WTC11 (cell line): Measurements from ENCODE around the gene WDR36. TPM values are rescaled to one million over a fixed set of nuclear protein-coding genes. Genes with fewer than 3 reads are reported as not detected.

Experiments
- ATAC-seq: fragments of 200-7000 bp; cut with Tn5 transposase; 2 replicates; pipeline ENCODE4 v1.10.0; 2021; ENCODE audit warnings: mild to moderate bottlenecking, moderate library complexity
- CTCF ChIA-PET: fragments of 300-600 bp; sonication (Branson Sonifier 250); formaldehyde crosslinking; loops from one replicate; lab custom pipeline; 2021; ENCODE audit warnings: antibody characterized with exemption; lab: Charles Lee
- POLR2A ChIA-PET: fragments of 350-600 bp; sonication (Branson Sonifier 250); formaldehyde crosslinking; loops from one replicate; lab custom pipeline; 2021; ENCODE audit warnings: antibody characterized with exemption; lab: Charles Lee
- DNase-seq: peaks from one replicate; pipeline ENCODE4 v3.0.0; 2021; ENCODE audit warnings: low spot score
- H3K27ac Mint-ChIP-seq: 2 replicates; pipeline ENCODE4 v1.8.0; 2021; ENCODE audit warnings: mixed read lengths
- H3K27me3 Mint-ChIP-seq: 2 replicates; pipeline ENCODE4 v1.8.0; 2021; ENCODE audit warnings: low read depth, mild to moderate bottlenecking, moderate library complexity, mixed read lengths
- H3K36me3 Mint-ChIP-seq: 2 replicates; pipeline ENCODE4 v1.8.0; 2021; ENCODE audit warnings: mixed read lengths
- H3K4me1 Mint-ChIP-seq: 2 replicates; pipeline ENCODE4 v1.8.0; 2022; ENCODE audit warnings: mixed read lengths
- H3K4me3 Mint-ChIP-seq: 2 replicates; pipeline ENCODE4 v1.8.0; 2021; ENCODE audit warnings: mild to moderate bottlenecking, moderate library complexity, mixed read lengths
- H3K9me3 Mint-ChIP-seq: 2 replicates; pipeline ENCODE4 v1.8.0; 2021; ENCODE audit warnings: mixed read lengths
- EMX1 ChIP-seq: fragments of 250-450 bp; sonication (Bioruptor Pico); IDR thresholded peaks from 2 replicates; pipeline ENCODE4 v1.8.0; 2021; ENCODE audit warnings: mild to moderate bottlenecking
- GABPB1 ChIP-seq: sonication (generic); formaldehyde crosslinking; IDR thresholded peaks from 2 replicates; pipeline ENCODE4 v1.8.1; 2023; ENCODE audit warnings: mild to moderate bottlenecking, missing genetic modification reagents
- JAZF1 ChIP-seq: fragments of 250-450 bp; sonication (Bioruptor Pico); IDR thresholded peaks from 2 replicates; pipeline ENCODE4 v1.9.0; 2021; ENCODE audit warnings: moderate library complexity, mild to moderate bottlenecking, inconsistent platforms
- NFYB ChIP-seq: sonication (generic); formaldehyde crosslinking; conservative IDR thresholded peaks from 2 replicates; pipeline ENCODE4 v1.8.0; 2022; ENCODE audit warnings: low read depth, missing genetic modification reagents
- NR1H2 ChIP-seq: sonication (generic); formaldehyde crosslinking; IDR thresholded peaks from 2 replicates; pipeline ENCODE4 v1.9.0; 2021; ENCODE audit warnings: mild to moderate bottlenecking, moderate library complexity, missing genetic modification reagents
- NR2C2 ChIP-seq: sonication (generic); formaldehyde crosslinking; IDR thresholded peaks from 2 replicates; pipeline ENCODE4 v1.8.0; 2022; ENCODE audit warnings: mild to moderate bottlenecking, missing genetic modification reagents
- RELA ChIP-seq: sonication (generic); formaldehyde crosslinking; IDR thresholded peaks from 2 replicates; pipeline ENCODE4 v1.8.1; 2022; ENCODE audit warnings: missing genetic modification reagents, mild to moderate bottlenecking, borderline replicate concordance
- ZNF121 ChIP-seq: sonication (generic); formaldehyde crosslinking; IDR thresholded peaks from 2 replicates; pipeline ENCODE4 v1.8.0; 2023; ENCODE audit warnings: missing genetic modification reagents
- ZNF263 ChIP-seq: sonication (generic); formaldehyde crosslinking; IDR thresholded peaks from 2 replicates; pipeline ENCODE4 v1.8.1; 2022; ENCODE audit warnings: low read depth, mild to moderate bottlenecking, moderate library complexity, missing genetic modification reagents
- ZNF317 ChIP-seq: sonication (generic); formaldehyde crosslinking; IDR thresholded peaks from 2 replicates; pipeline ENCODE4 v1.8.1; 2023; ENCODE audit warnings: low read depth, mild to moderate bottlenecking, moderate library complexity, missing genetic modification reagents, borderline replicate concordance
- ZNF396 ChIP-seq: fragments of 250-450 bp; sonication (Bioruptor Pico); IDR thresholded peaks from 2 replicates; pipeline ENCODE4 v1.8.0; 2021; ENCODE audit warnings: mild to moderate bottlenecking, moderate library complexity, borderline replicate concordance
- total RNA-seq: library from RNA; stranded (reverse); gene quantifications from 3 replicates; pipeline ENCODE4 v1.2.3, GENCODE V29; 2021
- TF ChIP-seq, protein P1 (sequence below): fragments of 250-450 bp; sonication (Bioruptor Pico); IDR thresholded peaks from 2 replicates; pipeline ENCODE4 v1.8.0; 2021; ENCODE audit warnings: mild to moderate bottlenecking
- TF ChIP-seq, protein P2 (sequence below): sonication (generic); formaldehyde crosslinking; IDR thresholded peaks from 2 replicates; pipeline ENCODE4 v1.8.1; 2023; ENCODE audit warnings: mild to moderate bottlenecking, missing genetic modification reagents, moderate library complexity
- TF ChIP-seq, protein P3 (sequence below): sonication (generic); formaldehyde crosslinking; IDR thresholded peaks from 2 replicates; pipeline ENCODE4 v1.8.0; 2023; ENCODE audit warnings: mild to moderate bottlenecking, missing genetic modification reagents
- TF ChIP-seq, protein P4 (sequence below): sonication (generic); formaldehyde crosslinking; IDR thresholded peaks from 2 replicates; pipeline ENCODE4 v1.8.1; 2023; ENCODE audit warnings: mild to moderate bottlenecking, moderate library complexity, missing genetic modification reagents
- TF ChIP-seq, protein P5 (sequence below): sonication (generic); formaldehyde crosslinking; IDR thresholded peaks from 2 replicates; pipeline ENCODE4 v1.8.1; 2023; ENCODE audit warnings: mild to moderate bottlenecking, missing genetic modification reagents
- TF ChIP-seq, protein P6 (sequence below): sonication (generic); formaldehyde crosslinking; IDR thresholded peaks from 2 replicates; pipeline ENCODE4 v1.8.0; 2022; ENCODE audit warnings: missing genetic modification reagents
- TF ChIP-seq, protein P7 (sequence below): fragments of 250-450 bp; sonication (Bioruptor Pico); IDR thresholded peaks from 2 replicates; pipeline ENCODE4 v1.9.0; 2021; ENCODE audit warnings: moderate library complexity, mild to moderate bottlenecking, inconsistent platforms, borderline replicate concordance
- TF ChIP-seq, protein P8 (sequence below): sonication (generic); formaldehyde crosslinking; IDR thresholded peaks from 2 replicates; pipeline ENCODE4 v1.8.1; 2022; ENCODE audit warnings: mild to moderate bottlenecking, missing genetic modification reagents, moderate library complexity, borderline replicate concordance

Gene WDR36
- total RNA-seq, 1 experiment from 2014 or later: 34.1 TPM

DNA sequence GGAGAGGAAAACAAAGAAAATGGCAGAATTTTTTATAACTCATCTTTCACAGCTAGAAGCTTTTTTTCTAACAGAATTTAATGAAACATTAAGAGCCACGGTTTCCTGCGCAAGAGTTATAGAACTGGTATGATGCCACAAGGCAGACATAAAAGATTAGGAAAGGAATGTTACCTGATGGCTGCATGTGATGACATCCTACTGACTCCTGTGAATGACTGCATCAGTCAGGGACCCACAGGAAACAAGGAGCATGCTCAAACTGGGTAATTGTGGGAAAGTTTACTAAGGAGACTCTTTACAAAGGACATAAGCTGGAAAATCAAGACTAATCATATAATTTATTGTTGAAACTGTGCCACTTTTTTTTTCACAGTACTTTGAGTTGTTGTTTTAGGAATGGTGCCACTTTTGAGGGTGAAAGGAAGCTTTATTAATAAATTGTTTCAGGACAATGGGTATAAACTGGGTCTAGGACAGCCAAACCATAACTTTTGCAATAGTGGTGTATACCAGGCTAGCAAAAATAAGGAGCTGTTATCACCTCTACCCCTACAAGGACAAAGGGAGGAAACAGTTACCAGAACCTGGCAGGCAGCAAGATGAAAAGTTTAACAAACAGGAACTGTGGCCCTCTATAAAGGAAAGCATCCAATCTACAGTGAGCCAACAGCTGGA lies 25.7 kb upstream of the WDR36 start:
- no peak for TF ChIP-seq NR1H2 (CRISPR knock-in tag)
- TF ChIP-seq ZNF317: no peak
- no peak for TF ChIP-seq RELA
- TF ChIP-seq, protein P1, sequence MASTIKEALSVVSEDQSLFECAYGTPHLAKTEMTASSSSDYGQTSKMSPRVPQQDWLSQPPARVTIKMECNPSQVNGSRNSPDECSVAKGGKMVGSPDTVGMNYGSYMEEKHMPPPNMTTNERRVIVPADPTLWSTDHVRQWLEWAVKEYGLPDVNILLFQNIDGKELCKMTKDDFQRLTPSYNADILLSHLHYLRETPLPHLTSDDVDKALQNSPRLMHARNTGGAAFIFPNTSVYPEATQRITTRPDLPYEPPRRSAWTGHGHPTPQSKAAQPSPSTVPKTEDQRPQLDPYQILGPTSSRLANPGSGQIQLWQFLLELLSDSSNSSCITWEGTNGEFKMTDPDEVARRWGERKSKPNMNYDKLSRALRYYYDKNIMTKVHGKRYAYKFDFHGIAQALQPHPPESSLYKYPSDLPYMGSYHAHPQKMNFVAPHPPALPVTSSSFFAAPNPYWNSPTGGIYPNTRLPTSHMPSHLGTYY: no peak
- no peak for TF ChIP-seq NR2C2 (CRISPR knock-in tag)
- TF ChIP-seq, protein P2, sequence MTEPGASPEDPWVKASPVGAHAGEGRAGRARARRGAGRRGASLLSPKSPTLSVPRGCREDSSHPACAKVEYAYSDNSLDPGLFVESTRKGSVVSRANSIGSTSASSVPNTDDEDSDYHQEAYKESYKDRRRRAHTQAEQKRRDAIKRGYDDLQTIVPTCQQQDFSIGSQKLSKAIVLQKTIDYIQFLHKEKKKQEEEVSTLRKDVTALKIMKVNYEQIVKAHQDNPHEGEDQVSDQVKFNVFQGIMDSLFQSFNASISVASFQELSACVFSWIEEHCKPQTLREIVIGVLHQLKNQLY (CRISPR knock-in tag): no peak
- TF ChIP-seq, all 79 proteins: peak for 0
- POLR2A ChIA-PET: no interaction called here
- H3K4me1 Mint-ChIP-seq: peaks cover 9% of the 10 kb centered on the region
- peaks cover 46% of the 10 kb centered on the region for H3K27me3 Mint-ChIP-seq
- no peaks in the 10 kb centered on the region for H3K36me3 Mint-ChIP-seq
- H3K4me3 Mint-ChIP-seq: no peak overlapping the region
- ATAC-seq (no peak), DNase-seq (no peak)
- H3K9me3 Mint-ChIP-seq: no peaks in the 10 kb centered on the region
- H3K27ac Mint-ChIP-seq: no peak overlapping the region
- CTCF ChIA-PET: interaction anchor here (0.6 kb wide), 1 partner anchor 484 kb away, joined by 3 read pairs; no protein-coding TSS in a partner anchor

DNA sequence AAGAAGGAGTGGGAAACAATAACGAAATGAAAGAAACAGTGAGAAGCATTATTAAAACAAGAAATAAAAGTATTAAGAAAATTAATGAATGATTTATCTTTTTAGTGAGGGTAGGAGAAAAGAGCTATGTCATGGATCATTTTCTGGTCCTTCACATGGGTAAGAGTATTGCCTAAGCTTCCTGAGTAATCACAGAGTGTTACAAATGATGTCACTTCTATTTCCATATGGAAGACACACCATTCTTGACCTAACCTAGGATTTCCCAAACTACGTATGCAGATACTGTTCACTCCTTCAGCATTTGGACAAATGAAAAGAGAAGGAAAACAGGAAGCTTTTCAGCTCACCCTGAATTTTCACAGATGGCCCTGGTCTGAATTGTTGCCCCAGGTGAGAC lies 23.9 kb upstream of the WDR36 start:
- peaks cover 64% of the 10 kb centered on the region for H3K27me3 Mint-ChIP-seq

DNA sequence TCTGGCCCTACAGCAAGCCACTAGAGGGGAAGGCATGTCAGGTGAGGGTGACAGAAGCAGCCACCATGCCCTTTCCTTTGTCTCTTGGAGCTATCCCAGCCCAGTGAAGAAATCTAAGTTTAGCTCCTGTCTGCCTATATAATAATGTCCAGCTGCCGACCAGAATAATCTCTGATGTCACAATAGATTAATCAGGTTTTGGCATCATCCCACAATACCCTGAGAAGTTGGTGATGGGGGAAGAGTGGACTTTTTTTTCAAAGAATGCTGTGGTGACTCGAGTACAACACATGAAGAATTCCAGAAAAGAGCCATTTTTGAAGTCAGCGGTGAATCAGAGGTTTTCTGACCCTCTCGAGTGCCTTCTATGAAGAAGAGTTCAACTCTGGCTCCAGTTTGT lies 22.3 kb upstream of the WDR36 start:
- Mint-ChIP-seq H3K9me3 (no peaks in the 10 kb centered on the region), H3K36me3 (no peaks in the 10 kb centered on the region), H3K4me3 (peak overlapping the region; percentile 77), H3K27ac (no peak overlapping the region), H3K27me3 (peaks cover 80% of the 10 kb centered on the region), H3K4me1 (peaks cover 20% of the 10 kb centered on the region)
- DNase-seq (no peak), ATAC-seq (no peak)
- POLR2A ChIA-PET: no interaction called here
- CTCF ChIA-PET: no interaction called here
- TF ChIP-seq ZNF317: no peak
- TF ChIP-seq, protein P3, sequence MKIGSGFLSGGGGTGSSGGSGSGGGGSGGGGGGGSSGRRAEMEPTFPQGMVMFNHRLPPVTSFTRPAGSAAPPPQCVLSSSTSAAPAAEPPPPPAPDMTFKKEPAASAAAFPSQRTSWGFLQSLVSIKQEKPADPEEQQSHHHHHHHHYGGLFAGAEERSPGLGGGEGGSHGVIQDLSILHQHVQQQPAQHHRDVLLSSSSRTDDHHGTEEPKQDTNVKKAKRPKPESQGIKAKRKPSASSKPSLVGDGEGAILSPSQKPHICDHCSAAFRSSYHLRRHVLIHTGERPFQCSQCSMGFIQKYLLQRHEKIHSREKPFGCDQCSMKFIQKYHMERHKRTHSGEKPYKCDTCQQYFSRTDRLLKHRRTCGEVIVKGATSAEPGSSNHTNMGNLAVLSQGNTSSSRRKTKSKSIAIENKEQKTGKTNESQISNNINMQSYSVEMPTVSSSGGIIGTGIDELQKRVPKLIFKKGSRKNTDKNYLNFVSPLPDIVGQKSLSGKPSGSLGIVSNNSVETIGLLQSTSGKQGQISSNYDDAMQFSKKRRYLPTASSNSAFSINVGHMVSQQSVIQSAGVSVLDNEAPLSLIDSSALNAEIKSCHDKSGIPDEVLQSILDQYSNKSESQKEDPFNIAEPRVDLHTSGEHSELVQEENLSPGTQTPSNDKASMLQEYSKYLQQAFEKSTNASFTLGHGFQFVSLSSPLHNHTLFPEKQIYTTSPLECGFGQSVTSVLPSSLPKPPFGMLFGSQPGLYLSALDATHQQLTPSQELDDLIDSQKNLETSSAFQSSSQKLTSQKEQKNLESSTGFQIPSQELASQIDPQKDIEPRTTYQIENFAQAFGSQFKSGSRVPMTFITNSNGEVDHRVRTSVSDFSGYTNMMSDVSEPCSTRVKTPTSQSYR (CRISPR knock-in tag): no peak
- TF ChIP-seq ZNF121 (CRISPR knock-in tag): no peak
- no peak for TF ChIP-seq EMX1 (CRISPR knock-in tag)
- no peak for TF ChIP-seq ZNF396 (CRISPR knock-in tag)
- TF ChIP-seq, protein P4, sequence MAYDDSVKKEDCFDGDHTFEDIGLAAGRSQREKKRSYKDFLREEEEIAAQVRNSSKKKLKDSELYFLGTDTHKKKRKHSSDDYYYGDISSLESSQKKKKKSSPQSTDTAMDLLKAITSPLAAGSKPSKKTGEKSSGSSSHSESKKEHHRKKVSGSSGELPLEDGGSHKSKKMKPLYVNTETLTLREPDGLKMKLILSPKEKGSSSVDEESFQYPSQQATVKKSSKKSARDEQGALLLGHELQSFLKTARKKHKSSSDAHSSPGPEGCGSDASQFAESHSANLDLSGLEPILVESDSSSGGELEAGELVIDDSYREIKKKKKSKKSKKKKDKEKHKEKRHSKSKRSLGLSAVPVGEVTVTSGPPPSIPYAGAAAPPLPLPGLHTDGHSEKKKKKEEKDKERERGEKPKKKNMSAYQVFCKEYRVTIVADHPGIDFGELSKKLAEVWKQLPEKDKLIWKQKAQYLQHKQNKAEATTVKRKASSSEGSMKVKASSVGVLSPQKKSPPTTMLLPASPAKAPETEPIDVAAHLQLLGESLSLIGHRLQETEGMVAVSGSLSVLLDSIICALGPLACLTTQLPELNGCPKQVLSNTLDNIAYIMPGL (CRISPR knock-in tag): no peak
- TF ChIP-seq, protein P5, sequence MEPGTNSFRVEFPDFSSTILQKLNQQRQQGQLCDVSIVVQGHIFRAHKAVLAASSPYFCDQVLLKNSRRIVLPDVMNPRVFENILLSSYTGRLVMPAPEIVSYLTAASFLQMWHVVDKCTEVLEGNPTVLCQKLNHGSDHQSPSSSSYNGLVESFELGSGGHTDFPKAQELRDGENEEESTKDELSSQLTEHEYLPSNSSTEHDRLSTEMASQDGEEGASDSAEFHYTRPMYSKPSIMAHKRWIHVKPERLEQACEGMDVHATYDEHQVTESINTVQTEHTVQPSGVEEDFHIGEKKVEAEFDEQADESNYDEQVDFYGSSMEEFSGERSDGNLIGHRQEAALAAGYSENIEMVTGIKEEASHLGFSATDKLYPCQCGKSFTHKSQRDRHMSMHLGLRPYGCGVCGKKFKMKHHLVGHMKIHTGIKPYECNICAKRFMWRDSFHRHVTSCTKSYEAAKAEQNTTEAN (CRISPR knock-in tag): no peak
- TF ChIP-seq, protein P6, sequence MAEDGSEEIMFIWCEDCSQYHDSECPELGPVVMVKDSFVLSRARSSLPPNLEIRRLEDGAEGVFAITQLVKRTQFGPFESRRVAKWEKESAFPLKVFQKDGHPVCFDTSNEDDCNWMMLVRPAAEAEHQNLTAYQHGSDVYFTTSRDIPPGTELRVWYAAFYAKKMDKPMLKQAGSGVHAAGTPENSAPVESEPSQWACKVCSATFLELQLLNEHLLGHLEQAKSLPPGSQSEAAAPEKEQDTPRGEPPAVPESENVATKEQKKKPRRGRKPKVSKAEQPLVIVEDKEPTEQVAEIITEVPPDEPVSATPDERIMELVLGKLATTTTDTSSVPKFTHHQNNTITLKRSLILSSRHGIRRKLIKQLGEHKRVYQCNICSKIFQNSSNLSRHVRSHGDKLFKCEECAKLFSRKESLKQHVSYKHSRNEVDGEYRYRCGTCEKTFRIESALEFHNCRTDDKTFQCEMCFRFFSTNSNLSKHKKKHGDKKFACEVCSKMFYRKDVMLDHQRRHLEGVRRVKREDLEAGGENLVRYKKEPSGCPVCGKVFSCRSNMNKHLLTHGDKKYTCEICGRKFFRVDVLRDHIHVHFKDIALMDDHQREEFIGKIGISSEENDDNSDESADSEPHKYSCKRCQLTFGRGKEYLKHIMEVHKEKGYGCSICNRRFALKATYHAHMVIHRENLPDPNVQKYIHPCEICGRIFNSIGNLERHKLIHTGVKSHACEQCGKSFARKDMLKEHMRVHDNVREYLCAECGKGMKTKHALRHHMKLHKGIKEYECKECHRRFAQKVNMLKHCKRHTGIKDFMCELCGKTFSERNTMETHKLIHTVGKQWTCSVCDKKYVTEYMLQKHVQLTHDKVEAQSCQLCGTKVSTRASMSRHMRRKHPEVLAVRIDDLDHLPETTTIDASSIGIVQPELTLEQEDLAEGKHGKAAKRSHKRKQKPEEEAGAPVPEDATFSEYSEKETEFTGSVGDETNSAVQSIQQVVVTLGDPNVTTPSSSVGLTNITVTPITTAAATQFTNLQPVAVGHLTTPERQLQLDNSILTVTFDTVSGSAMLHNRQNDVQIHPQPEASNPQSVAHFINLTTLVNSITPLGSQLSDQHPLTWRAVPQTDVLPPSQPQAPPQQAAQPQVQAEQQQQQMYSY (CRISPR knock-in tag): no peak
- TF ChIP-seq NFYB (CRISPR knock-in tag): no peak
- TF ChIP-seq, protein P7, sequence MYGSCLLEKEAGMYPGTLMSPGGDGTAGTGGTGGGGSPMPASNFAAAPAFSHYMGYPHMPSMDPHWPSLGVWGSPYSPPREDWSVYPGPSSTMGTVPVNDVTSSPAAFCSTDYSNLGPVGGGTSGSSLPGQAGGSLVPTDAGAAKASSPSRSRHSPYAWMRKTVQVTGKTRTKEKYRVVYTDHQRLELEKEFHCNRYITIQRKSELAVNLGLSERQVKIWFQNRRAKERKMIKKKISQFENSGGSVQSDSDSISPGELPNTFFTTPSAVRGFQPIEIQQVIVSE (CRISPR knock-in tag): no peak
- no peak for TF ChIP-seq GABPB1 (CRISPR knock-in tag)
- TF ChIP-seq, protein P8, sequence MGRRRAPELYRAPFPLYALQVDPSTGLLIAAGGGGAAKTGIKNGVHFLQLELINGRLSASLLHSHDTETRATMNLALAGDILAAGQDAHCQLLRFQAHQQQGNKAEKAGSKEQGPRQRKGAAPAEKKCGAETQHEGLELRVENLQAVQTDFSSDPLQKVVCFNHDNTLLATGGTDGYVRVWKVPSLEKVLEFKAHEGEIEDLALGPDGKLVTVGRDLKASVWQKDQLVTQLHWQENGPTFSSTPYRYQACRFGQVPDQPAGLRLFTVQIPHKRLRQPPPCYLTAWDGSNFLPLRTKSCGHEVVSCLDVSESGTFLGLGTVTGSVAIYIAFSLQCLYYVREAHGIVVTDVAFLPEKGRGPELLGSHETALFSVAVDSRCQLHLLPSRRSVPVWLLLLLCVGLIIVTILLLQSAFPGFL: no peak

More for the DNA sequence above, 23.9 kb upstream of the WDR36 start:
- Mint-ChIP-seq H3K27ac (no peak overlapping the region), H3K36me3 (no peaks in the 10 kb centered on the region), H3K4me1 (peaks cover 9% of the 10 kb centered on the region), H3K9me3 (no peaks in the 10 kb centered on the region), H3K4me3 (no peak overlapping the region)
- TF ChIP-seq JAZF1 (CRISPR knock-in tag): no peak
- no peak for TF ChIP-seq ZNF263 (CRISPR knock-in tag)
- POLR2A ChIA-PET: no interaction called here
- ATAC-seq (no peak), DNase-seq (no peak)
- CTCF ChIA-PET: no interaction called here
